H1 (cell line): ENCODE measurements around the gene WDR64. TPM values are rescaled to one million over a fixed set of nuclear protein-coding genes. Genes with fewer than 3 reads are reported as not detected.
A peak's percentile ranks its signal among the peaks of the same experiment; 100 is the strongest.

Experiments used
- CTCF ChIA-PET: fragments of 300-600 bp; sonication (Branson Sonifier 250); formaldehyde crosslinking; loops from one replicate; lab custom pipeline; 2021; ENCODE audit not compliant: partially characterized antibody; lab: Charles Lee
- POLR2A ChIA-PET: fragments of 300-600 bp; sonication (Branson Sonifier 250); formaldehyde crosslinking; loops from one replicate; lab custom pipeline; 2021; ENCODE audit warnings: inconsistent platforms; ENCODE audit not compliant: partially characterized antibody; lab: Charles Lee
- DNase-seq, 2 experiments: peaks; one replicate each; pipeline versions ENCODE4 v3.0.0 to v3.0.0-alpha.2; 2010 to 2022; ENCODE audit warnings: low spot score in 2 of 2, low read depth in 1 of 2, mixed read lengths in 1 of 2
- FAIRE-seq: peaks from 2 replicates; lab custom pipeline; 2011; peaks lifted over from hg19 to GRCh38; lab: Jason Lieb, UNC
- H2AFZ ChIP-seq: 2 replicates; pipeline ENCODE4 v1.8.1; 2012; ENCODE audit warnings: low read length, inconsistent platforms
- H2AK5ac ChIP-seq: 2 replicates; pipeline ENCODE4 v1.6.1; 2013; ENCODE audit warnings: low read depth, low read length
- H2BK120ac ChIP-seq: replicated peaks from 2 replicates; pipeline ENCODE3; 2013; ENCODE audit warnings: low read depth, low read length, inconsistent platforms
- H2BK12ac ChIP-seq: 2 replicates; pipeline ENCODE4 v1.6.1; 2013; ENCODE audit warnings: low read depth, low read length
- H2BK15ac ChIP-seq: 2 replicates; pipeline ENCODE4 v1.6.1; 2013; ENCODE audit warnings: low read length
- H2BK20ac ChIP-seq: 2 replicates; pipeline ENCODE4 v1.6.1; 2013; ENCODE audit warnings: low read length
- H2BK5ac ChIP-seq: 2 replicates; pipeline ENCODE4 v1.6.1; 2013; ENCODE audit warnings: low read depth, low read length
- H3K14ac ChIP-seq: 2 replicates; pipeline ENCODE4 v1.6.1; 2013; ENCODE audit warnings: inconsistent platforms; ENCODE audit not compliant: insufficient read length
- H3K18ac ChIP-seq: 2 replicates; pipeline ENCODE4 v1.6.1; 2013; ENCODE audit warnings: low read length; ENCODE audit errors: extremely low read depth
- H3K23ac ChIP-seq: 2 replicates; pipeline ENCODE4 v1.6.1; 2013; ENCODE audit warnings: inconsistent platforms; ENCODE audit not compliant: insufficient read length
- H3K23me2 ChIP-seq: 2 replicates; pipeline ENCODE4 v1.6.1; 2013; ENCODE audit warnings: low read depth, low read length
- H3K27ac ChIP-seq: 2 replicates; pipeline ENCODE4 v1.6.1; 2011; ENCODE audit warnings: low read depth, low read length, inconsistent platforms
- H3K27me3 ChIP-seq, 4 experiments: replicated peaks in 1 of 4; 1 replicate in 1 of 4; 2 replicates in 3 of 4; pipeline versions ENCODE4 v1.6.1 to v1.8.1; 2011 to 2013; ENCODE audit warnings: low read length in 3 of 4, mild to moderate bottlenecking in 3 of 4, inconsistent platforms in 2 of 4, mixed read lengths in 2 of 4, moderate library complexity in 1 of 4; ENCODE audit not compliant: control insufficient read depth in 3 of 4, insufficient read depth in 3 of 4; ENCODE audit errors: extremely low read depth in 1 of 4
- H3K36me3 ChIP-seq, 4 experiments: 2 replicates each; pipeline versions ENCODE4 v1.6.1 to v1.8.1; 2011 to 2013; ENCODE audit warnings: mild to moderate bottlenecking in 4 of 4, low read length in 3 of 4, moderate library complexity in 2 of 4, control low read depth in 1 of 4, inconsistent platforms in 1 of 4; ENCODE audit not compliant: insufficient read depth in 4 of 4, control insufficient read depth in 2 of 4
- H3K4ac ChIP-seq: replicated peaks from 2 replicates; pipeline ENCODE3; 2013; ENCODE audit warnings: low read length, low read depth, mixed read lengths, inconsistent platforms; ENCODE audit not compliant: insufficient read length
- H3K4me1 ChIP-seq, 4 experiments: replicated peaks in 1 of 4; 1 replicate in 1 of 4; 2 replicates in 3 of 4; pipeline versions ENCODE4 v1.6.1 to v1.8.1; 2011 to 2013; ENCODE audit warnings: low read length in 3 of 4, inconsistent platforms in 2 of 4, mixed read lengths in 1 of 4; ENCODE audit not compliant: insufficient read depth in 4 of 4, control insufficient read depth in 3 of 4
- H3K4me2 ChIP-seq, 2 experiments: 2 replicates each; pipeline versions ENCODE4 v1.6.1 to v1.8.1; 2011 to 2013; ENCODE audit warnings: low read depth in 2 of 2, low read length in 2 of 2, control low read depth in 1 of 2, inconsistent platforms in 1 of 2, mild to moderate bottlenecking in 1 of 2; ENCODE audit not compliant: insufficient read depth in 1 of 2
- H3K4me3 ChIP-seq, 4 experiments: fragments of 200-600, 300-600 bp in 1 of 4; sonication (generic), shearing (Covaris generic), sonication (Bioruptor Twin) in 1 of 4; 2 replicates each; pipeline versions ENCODE4 v1.5.1 to v1.8.1; 2011 to 2016; ENCODE audit warnings: low read length in 4 of 4, low read depth in 3 of 4, control low read depth in 2 of 4, inconsistent platforms in 2 of 4, mild to moderate bottlenecking in 2 of 4, mixed read lengths in 1 of 4, moderate library complexity in 1 of 4; ENCODE audit not compliant: insufficient read depth in 2 of 4; ENCODE audit errors: extremely low read depth in 1 of 4
- H3K56ac ChIP-seq: replicated peaks from 2 replicates; pipeline ENCODE3; 2013; ENCODE audit warnings: low read depth, mild to moderate bottlenecking, mixed read lengths, low read length, inconsistent platforms; ENCODE audit not compliant: insufficient read length
- H3K79me1 ChIP-seq: 2 replicates; pipeline ENCODE4 v1.6.1; 2013; ENCODE audit warnings: low read depth, low read length, control low read depth
- H3K79me2 ChIP-seq, 2 experiments: 2 replicates each; pipeline versions ENCODE4 v1.6.1 to v1.8.1; 2012 to 2013; ENCODE audit warnings: low read length in 2 of 2, mild to moderate bottlenecking in 2 of 2, inconsistent platforms in 1 of 2; ENCODE audit not compliant: insufficient read depth in 2 of 2, control insufficient read depth in 1 of 2
- H3K9ac ChIP-seq, 4 experiments: replicated peaks in 1 of 4; 1 replicate in 1 of 4; 2 replicates in 3 of 4; pipeline versions ENCODE4 v1.6.1 to v1.8.1; 2011 to 2013; ENCODE audit warnings: low read depth in 3 of 4, low read length in 3 of 4, control low read depth in 2 of 4, mild to moderate bottlenecking in 2 of 4, moderate library complexity in 2 of 4, inconsistent platforms in 1 of 4; ENCODE audit errors: extremely low read depth in 1 of 4
- H3K9me3 ChIP-seq, 2 experiments: 2 replicates each; pipeline versions ENCODE4 v1.6.1 to v1.8.1; 2012 to 2013; ENCODE audit warnings: mild to moderate bottlenecking in 2 of 2, moderate library complexity in 2 of 2, control low read depth in 1 of 2, inconsistent platforms in 1 of 2, low read depth in 1 of 2, low read length in 1 of 2, mixed read lengths in 1 of 2; ENCODE audit not compliant: insufficient read depth in 2 of 2
- H4K20me1 ChIP-seq, 2 experiments: replicated peaks in 1 of 2; 2 replicates each; pipeline versions ENCODE3 to v1.8.1; 2011 to 2013; ENCODE audit warnings: inconsistent platforms in 2 of 2, low read length in 2 of 2, mild to moderate bottlenecking in 1 of 2; ENCODE audit not compliant: insufficient read depth in 2 of 2, control insufficient read depth in 1 of 2
- H4K5ac ChIP-seq: 2 replicates; pipeline ENCODE4 v1.6.1; 2013; ENCODE audit warnings: low read length, low read depth, mixed read lengths, inconsistent platforms; ENCODE audit not compliant: insufficient read length
- H4K8ac ChIP-seq: 2 replicates; pipeline ENCODE4 v1.8.0; 2013; ENCODE audit warnings: mild to moderate bottlenecking, moderate library complexity, low read length, inconsistent platforms; ENCODE audit not compliant: insufficient read depth; ENCODE audit errors: extremely low read depth
- H4K91ac ChIP-seq: replicated peaks from 2 replicates; pipeline ENCODE3; 2013; ENCODE audit warnings: low read length, mixed read lengths, inconsistent platforms; ENCODE audit not compliant: insufficient read length
- TAF1 ChIP-seq: IDR thresholded peaks from 2 replicates; pipeline ENCODE4 v1.6.1; 2011; ENCODE audit warnings: mild to moderate bottlenecking, low read depth, low read length
- whole genome bisulfite sequencing, 2 experiments: shearing (Covaris generic) in 1 of 2; methylation state at CpG; one replicate each; pipeline versions ENCODE4 v1.1.6 to v1.1.7; 2013 to 2015; ENCODE audit warnings: low lambda C conversion rate in 2 of 2, mixed read lengths in 2 of 2, inconsistent platforms in 1 of 2, low coverage in 1 of 2, missing lambda C conversion rate in 1 of 2; ENCODE audit not compliant: insufficient replicate concordance in 2 of 2, insufficient coverage in 1 of 2, insufficient read length in 1 of 2; ENCODE audit errors: extremely low coverage in 1 of 2, missing lambda C conversion rate in 1 of 2; 5-methylcytosine and 5-hydroxymethylcytosine counted together
- polyA plus RNA-seq, 7 experiments: library from polyadenylated mRNA; depleted of rRNA in 3 of 7; stranded (reverse) in 5 of 7; unstranded in 2 of 7; fragments of >200 nt in 5 of 7; fragments of 200-250 nt in 2 of 7; gene quantifications; 1 replicate in 5 of 7; 2 replicates in 1 of 7; 4 replicates in 1 of 7; pipeline versions ENCODE4 v1.2.1 to v1.2.3, GENCODE V29; 2011 to 2013; ENCODE audit warnings: missing spikeins in 2 of 7, mixed read lengths in 2 of 7
- total RNA-seq: library from RNA; stranded (reverse); fragmentation: NEBNext Ultra II Directional; extraction: Animal tissue kit (Norgen Biotek cat#: 25700); gene quantifications from 2 replicates; pipeline ENCODE4 v1.2.1, GENCODE V29; 2021
- TF ChIP-seq, protein P1 (sequence below): IDR thresholded peaks from 2 replicates; pipeline ENCODE4 v1.6.1; 2012; ENCODE audit warnings: inconsistent platforms

The WDR64 gene
- total and polyA plus RNA-seq, 2 of the 8 experiments (the other 6 are each of a cell fraction or from before 2014, with no cell fraction given) = 0.02 TPM; not detected in 1

- peak within 1 kb of the TSS; percentile 99 for H4K5ac ChIP-seq
- peak within 1 kb of the TSS; percentile 96 for H2BK5ac ChIP-seq
- H4K8ac ChIP-seq = peak within 1 kb of the TSS; percentile 99
- H2AK5ac ChIP-seq = no peak within 1 kb of the TSS
- H3K23ac ChIP-seq = no peak within 1 kb of the TSS
- no peaks in the 10 kb centered on the region for H3K9me3 ChIP-seq
- H3K4me1 ChIP-seq = peaks cover 0 to 6% (median under 1%) of the 10 kb centered on the region in 4 experiments; a peak in 2 of 7 replicates
- FAIRE-seq = peak; percentile 71
- peak within 1 kb of the TSS; percentile 90 to 96 (median 94) for H3K9ac ChIP-seq
- H3K36me3 ChIP-seq = peaks cover 2 to 34% (median 21%) of the 10 kb centered on the region in 4 experiments; a peak in 7 of 8 replicates
- no peak within 1 kb of the TSS for H2BK20ac ChIP-seq
- peak within 1 kb of the TSS; percentile 69 for H2BK12ac ChIP-seq
- peak; percentile 68 to 91 for DNase-seq
- peak within 1 kb of the TSS; percentile 95 for H3K27ac ChIP-seq
- peak within 1 kb of the TSS; percentile 79 for H2BK120ac ChIP-seq
- H3K79me1 ChIP-seq = peaks cover 5% of the 10 kb centered on the region; the same call in 1 of the 2 replicates
- POLR2A ChIA-PET = interaction anchor here (0.9 to 2.1 kb wide), 4 partner anchors 9 to 253 kb away, joined by 3 to 8 read pairs (median 4); no protein-coding TSS in a partner anchor
- peaks cover 5% of the 10 kb centered on the region for H3K23me2 ChIP-seq
- no peaks in the 10 kb centered on the region for H4K20me1 ChIP-seq
- CTCF ChIA-PET = interaction anchor here (1.0 to 1.5 kb wide), 5 partner anchors 9 to 243 kb away, joined by 3 to 6 read pairs (median 3); no protein-coding TSS in a partner anchor
- no peak within 1 kb of the TSS for H3K14ac ChIP-seq
- H2AFZ ChIP-seq = peak within 1 kb of the TSS; percentile 99
- 1% methylated on average over 62 of the region's 68 CpGs; no CpG with 5 or more reads in 1 of the 2 experiments for WGBS, 2 experiments
- peak within 1 kb of the TSS; percentile 44 for H3K4ac ChIP-seq
- H3K56ac ChIP-seq = peak within 1 kb of the TSS; percentile 73
- H3K18ac ChIP-seq = peak within 1 kb of the TSS; percentile 93; the same call in 1 of the 2 replicates
- peak within 1 kb of the TSS; percentile 62 to 99 (median 98) for H3K4me3 ChIP-seq
- peaks cover 5 to 17% of the 10 kb centered on the region in 2 experiments; a peak in 3 of 4 replicates for H3K79me2 ChIP-seq
- peak within 1 kb of the TSS; percentile 88 to 94 for H3K4me2 ChIP-seq
- H2BK15ac ChIP-seq = no peak within 1 kb of the TSS
- H3K27me3 ChIP-seq = no peaks in the 10 kb centered on the region
- H4K91ac ChIP-seq = peak within 1 kb of the TSS; percentile 98
- TF ChIP-seq, protein P1, sequence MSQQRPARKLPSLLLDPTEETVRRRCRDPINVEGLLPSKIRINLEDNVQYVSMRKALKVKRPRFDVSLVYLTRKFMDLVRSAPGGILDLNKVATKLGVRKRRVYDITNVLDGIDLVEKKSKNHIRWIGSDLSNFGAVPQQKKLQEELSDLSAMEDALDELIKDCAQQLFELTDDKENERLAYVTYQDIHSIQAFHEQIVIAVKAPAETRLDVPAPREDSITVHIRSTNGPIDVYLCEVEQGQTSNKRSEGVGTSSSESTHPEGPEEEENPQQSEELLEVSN = peak; percentile 45; the same call in 1 of the 2 replicates
- peak; percentile 87 for TF ChIP-seq TAF1
Observed at GRCh38 chr1:241847796-241848685, 196.0 kb downstream of the WDR64 start, which contains the start of gene EXO1. Gene EXO1 (plus strand): TSS chr1:241848204. CDS start chr1:241850426, 2,222 bp downstream.
